ENCODE measurements around the gene C19orf81.
A peak's percentile ranks its signal among the peaks of the same experiment; 100 is the strongest.

The C19orf81 gene

GRCh38 chr19:50673118-50673517 is 23.9 kb downstream of the C19orf81 start:
- no peak for DNase-seq (ENCODE audit: extremely low spot score, insufficient read length, low read depth)
- no peak for FAIRE-seq

- no peak for DNase-seq (ENCODE audit: extremely low spot score, insufficient read length, low read depth)
- FAIRE-seq: no peak
Measured at GRCh38 chr19:50676625-50677197, 27.5 kb downstream of the C19orf81 start.

GRCh38 chr19:50677636-50678035 is 28.4 kb downstream of the C19orf81 start:
- DNase-seq (ENCODE audit: extremely low spot score, insufficient read length, low read depth) (no peak), FAIRE-seq (no peak)

GRCh38 chr19:50678323-50678722 is 29.1 kb downstream of the C19orf81 start:
- DNase-seq (ENCODE audit: extremely low spot score, insufficient read length, low read depth) (no peak), FAIRE-seq (no peak)

- DNase-seq (ENCODE audit: extremely low spot score, insufficient read length, low read depth) (peak; percentile 96), FAIRE-seq (peak; percentile 92)
Measured at GRCh38 chr19:50679177-50680125, 30.2 kb downstream of the C19orf81 start.

GRCh38 chr19:50686310-50687032 is 37.2 kb downstream of the C19orf81 start:
- FAIRE-seq: no peak
- no peak for DNase-seq (ENCODE audit: extremely low spot score, insufficient read length, low read depth)

GRCh38 chr19:50688766-50689165 is 39.5 kb downstream of the C19orf81 start:
- DNase-seq (ENCODE audit: extremely low spot score, insufficient read length, low read depth): no peak
- FAIRE-seq: no peak

GRCh38 chr19:50690439-50690838 is 41.2 kb downstream of the C19orf81 start:
- DNase-seq (ENCODE audit: extremely low spot score, insufficient read length, low read depth): no peak
- no peak for FAIRE-seq

GRCh38 chr19:50693064-50693975 is 44.1 kb downstream of the C19orf81 start:
- no peak for DNase-seq (ENCODE audit: extremely low spot score, insufficient read length, low read depth)
- FAIRE-seq: no peak

GRCh38 chr19:50694815-50695145 is 45.5 kb downstream of the C19orf81 start:
- FAIRE-seq (no peak), DNase-seq (ENCODE audit: extremely low spot score, insufficient read length, low read depth) (no peak)

GRCh38 chr19:50695251-50696093 is 46.2 kb downstream of the C19orf81 start:
- no peak for DNase-seq (ENCODE audit: extremely low spot score, insufficient read length, low read depth)
- FAIRE-seq: no peak

- DNase-seq (ENCODE audit: extremely low spot score, insufficient read length, low read depth): no peak
- FAIRE-seq: no peak
Measured at GRCh38 chr19:50696094-50696483, 46.8 kb downstream of the C19orf81 start.

- DNase-seq (ENCODE audit: extremely low spot score, insufficient read length, low read depth): no peak
- no peak for FAIRE-seq
Measured at GRCh38 chr19:50697414-50698124, 48.3 kb downstream of the C19orf81 start.

GRCh38 chr19:50701367-50701985 is 52.2 kb downstream of the C19orf81 start:
- no peak for DNase-seq (ENCODE audit: extremely low spot score, insufficient read length, low read depth)
- FAIRE-seq: no peak

GRCh38 chr19:50702158-50702870 is 53.1 kb downstream of the C19orf81 start:
- no peak for DNase-seq (ENCODE audit: extremely low spot score, insufficient read length, low read depth)
- FAIRE-seq: no peak

- FAIRE-seq (no peak), DNase-seq (ENCODE audit: extremely low spot score, insufficient read length, low read depth) (no peak)
Measured at GRCh38 chr19:50702871-50703829, 53.9 kb downstream of the C19orf81 start.
